Endothelial cell of umbilical vein (primary cell): ENCODE data around the gene EIF2S2. TPM values are rescaled to one million over a fixed set of nuclear protein-coding genes. Genes with fewer than 3 reads are reported as not detected.

Experiments used
- BruUV-seq: library from RNA; stranded (reverse); fragments of 400-500 nt; replicated peaks from 2 replicates; lab custom pipeline; 2021; lab: Mats Ljungman, UMichigan
- CTCF ChIA-PET: fragments of 300-600, 350-600 bp; sonication (Branson Sonifier 250); formaldehyde crosslinking; loops from one replicate; lab custom pipeline; 2021; ENCODE audit warnings: antibody characterized with exemption, inconsistent platforms; lab: Charles Lee
- POLR2A ChIA-PET: fragments of 300-600, 350-600 bp; sonication (Branson Sonifier 250); formaldehyde crosslinking; loops from one replicate; lab custom pipeline; 2021; ENCODE audit warnings: antibody characterized with exemption, inconsistent platforms; lab: Charles Lee
- DNase-seq: peaks from one replicate; pipeline ENCODE4 v3.0.0-alpha.2; 2011; ENCODE audit warnings: low read depth, low spot score
- FAIRE-seq: peaks from 2 replicates; lab custom pipeline; 2011; peaks lifted over from hg19 to GRCh38; lab: Jason Lieb, UNC
- H2AFZ ChIP-seq: 2 replicates; pipeline ENCODE4 v1.6.0; 2012; ENCODE audit warnings: low read depth, low read length, control low read depth, inconsistent platforms
- H3K27ac ChIP-seq: 2 replicates; pipeline ENCODE4 v1.5.1; 2011; ENCODE audit warnings: low read depth, mild to moderate bottlenecking, control low read depth, low read length, moderate library complexity; ENCODE audit not compliant: insufficient read depth
- H3K27me3 ChIP-seq, 2 experiments: 2 replicates each; pipeline versions ENCODE4 v1.6.0 to v1.6.1; 2011; ENCODE audit warnings: low read length in 2 of 2, mixed read lengths in 1 of 2; ENCODE audit not compliant: control insufficient read depth in 2 of 2, insufficient read depth in 2 of 2
- H3K36me3 ChIP-seq, 2 experiments: 2 replicates in 1 of 2; 3 replicates in 1 of 2; pipeline ENCODE4 v1.5.1; 2011; ENCODE audit warnings: low read length in 2 of 2, mild to moderate bottlenecking in 1 of 2, moderate library complexity in 1 of 2; ENCODE audit not compliant: control insufficient read depth in 2 of 2, insufficient read depth in 2 of 2; ENCODE audit errors: extremely low read depth in 1 of 2
- H3K4me1 ChIP-seq: 3 replicates; pipeline ENCODE4 v1.5.1; 2011; ENCODE audit warnings: mild to moderate bottlenecking, low read length; ENCODE audit not compliant: control insufficient read depth, insufficient read depth; ENCODE audit errors: extremely low read depth
- H3K4me2 ChIP-seq: 2 replicates; pipeline ENCODE4 v1.6.1; 2011; ENCODE audit warnings: low read length, control low read depth, mixed read lengths; ENCODE audit not compliant: insufficient read depth
- H3K4me3 ChIP-seq, 3 experiments: fragments of 200-600 bp in 1 of 3; sonication (generic), shearing (Covaris generic) in 1 of 3; replicated peaks in 1 of 3; 2 replicates each; pipeline ENCODE4 v1.5.1; 2011 to 2016; ENCODE audit warnings: control low read depth in 3 of 3, low read length in 3 of 3, mild to moderate bottlenecking in 2 of 3, inconsistent platforms in 1 of 3, low read depth in 1 of 3, moderate library complexity in 1 of 3; ENCODE audit not compliant: insufficient read depth in 1 of 3
- H3K79me2 ChIP-seq: 2 replicates; pipeline ENCODE4 v1.6.0; 2012; ENCODE audit warnings: low read length, inconsistent platforms; ENCODE audit not compliant: control insufficient read depth, insufficient read depth
- H3K9ac ChIP-seq: replicated peaks from 2 replicates; pipeline ENCODE3; 2011; ENCODE audit warnings: low read length, control low read depth; ENCODE audit not compliant: insufficient read depth; ENCODE audit errors: extremely low read depth
- H3K9me1 ChIP-seq: replicated peaks from 3 replicates; pipeline ENCODE4 v1.6.0; 2011; ENCODE audit warnings: mild to moderate bottlenecking, low read length; ENCODE audit not compliant: control insufficient read depth, insufficient read depth; ENCODE audit errors: extremely low read depth
- H3K9me3 ChIP-seq: replicated peaks from 2 replicates; pipeline ENCODE4 v1.5.1; 2012; ENCODE audit warnings: low read length, inconsistent platforms; ENCODE audit not compliant: control insufficient read depth, insufficient read depth
- H4K20me1 ChIP-seq: replicated peaks from 2 replicates; pipeline ENCODE3; 2011; ENCODE audit warnings: mild to moderate bottlenecking, low read length; ENCODE audit not compliant: control insufficient read depth, insufficient read depth; ENCODE audit errors: extremely low read depth
- CTCF ChIP-seq, 2 donors: IDR thresholded peaks; 1 replicate in 1 of 2; 2 replicates in 1 of 2; pipeline ENCODE4 v1.5.1; 2011; ENCODE audit warnings: low read length in 2 of 2, mild to moderate bottlenecking in 2 of 2, moderate library complexity in 2 of 2, control low read depth in 1 of 2, inconsistent platforms in 1 of 2, low read depth in 1 of 2; ENCODE audit not compliant: insufficient read depth in 1 of 2; ENCODE audit errors: extremely low read depth in 1 of 2
- EZH2 ChIP-seq: IDR thresholded peaks from 2 replicates; pipeline ENCODE4 v1.6.1; 2012; ENCODE audit warnings: borderline replicate concordance, low read depth, mild to moderate bottlenecking, moderate library complexity, low read length, inconsistent platforms; ENCODE audit not compliant: severe bottlenecking
- FOS ChIP-seq: IDR thresholded peaks from 2 replicates; pipeline ENCODE4 v1.6.1; 2011; ENCODE audit warnings: mild to moderate bottlenecking, low read length, moderate library complexity, borderline replicate concordance; ENCODE audit not compliant: insufficient read depth
- GATA2 ChIP-seq: IDR thresholded peaks from 2 replicates; pipeline ENCODE4 v1.7.0; 2011; ENCODE audit warnings: low read depth, mild to moderate bottlenecking, moderate library complexity, mixed read lengths, low read length; ENCODE audit not compliant: insufficient read length, insufficient read depth
- JUN ChIP-seq: IDR thresholded peaks from 2 replicates; pipeline ENCODE4 v1.6.1; 2011; ENCODE audit warnings: borderline replicate concordance, low read depth; ENCODE audit not compliant: insufficient read length, insufficient read depth
- MAX ChIP-seq: IDR thresholded peaks from 2 replicates; pipeline ENCODE4 v1.6.1; 2011; ENCODE audit not compliant: insufficient read depth, insufficient read length
- MYC ChIP-seq: IDR thresholded peaks from one replicate; pipeline ENCODE4 v1.6.1; 2011; ENCODE audit warnings: mild to moderate bottlenecking, low read depth, low read length
- POLR2A ChIP-seq: IDR thresholded peaks from 2 replicates; pipeline ENCODE4 v1.6.1; 2012; ENCODE audit warnings: low read depth, mild to moderate bottlenecking, control low read depth, low read length
- POLR2AphosphoS5 ChIP-seq: IDR thresholded peaks from 2 replicates; pipeline ENCODE4 v1.6.1; 2012; ENCODE audit warnings: low read depth, mild to moderate bottlenecking, control low read depth, low read length, moderate library complexity; ENCODE audit not compliant: insufficient read depth
- dilution Hi-C: fragments of 300-500 bp; cut with MboI; formaldehyde crosslinking; loops from one replicate; pipeline ENCODE4 v1.15.0; 2019; ENCODE audit warnings: low sequenced_read_pairs; ENCODE audit not compliant: extremely low pct_ligation_motif_present
- intact Hi-C: fragments of 100-400 bp; cut with micrococcal nuclease; formaldehyde crosslinking; loops from one replicate; pipeline ENCODE4 v1.10.0; 2022
- polyA plus RNA-seq, 4 experiments: library from polyadenylated mRNA; depleted of rRNA in 3 of 4; stranded (reverse) in 3 of 4; unstranded in 1 of 4; fragments of >200 nt; gene quantifications; 2 replicates each; pipeline versions ENCODE4 v1.2.1 to v1.2.3, GENCODE V29; 2011 to 2012; ENCODE audit warnings: missing spikeins in 1 of 4
- total RNA-seq: library from RNA; stranded (reverse); gene quantifications from 2 replicates; pipeline ENCODE4 v1.2.3, GENCODE V29; 2021

EIF2S2 gene
- total and polyA plus RNA-seq, 2 donors (not counting 3 experiments of a cell fraction or from before 2014, with no cell fraction given), result 38.8 to 99.3 TPM

GRCh38 chr20:34060970-34061369, 51.1 kb downstream of the EIF2S2 start:
- no peak for FAIRE-seq
- ChIA-PET POLR2A (no interaction called here), CTCF (interaction anchor here (1.4 kb wide), 1 partner anchor 198 kb away, joined by 7 read pairs; no protein-coding TSS in a partner anchor)
- no peaks in the 10 kb centered on the region for H3K9me3 ChIP-seq
- no peaks in the 10 kb centered on the region for H3K27me3 ChIP-seq
- intact Hi-C loops, result no loop called here
- no peak overlapping the region for H2AFZ ChIP-seq
- H4K20me1 ChIP-seq, result peaks cover 7% of the 10 kb centered on the region
- no peak overlapping the region for H3K27ac ChIP-seq
- no peak overlapping the region for H3K9ac ChIP-seq
- H3K4me2 ChIP-seq, result no peak overlapping the region
- H3K79me2 ChIP-seq, result peaks cover 67% of the 10 kb centered on the region
- H3K4me1 ChIP-seq, result no peaks in the 10 kb centered on the region
- H3K4me3 ChIP-seq, result no peak overlapping the region
- H3K9me1 ChIP-seq, result no peaks in the 10 kb centered on the region
- H3K36me3 ChIP-seq, result no peaks in the 10 kb centered on the region
- TF ChIP-seq JUN (no peak), POLR2A (no peak), GATA2 (no peak), EZH2 (no peak), MAX (no peak), FOS (no peak), CTCF (IDR thresholded peaks at IDR 0.05; ENCODE audit: extremely low read depth in 1 of 2, insufficient read depth in 1 of 2, low read depth in 1 of 2, low read length in 2 of 2) (no peak), POLR2AphosphoS5 (no peak), MYC (no peak)
- DNase-seq, result no peak
- BruUV-seq, result no TSS peak
- dilution Hi-C loops, result no loop called here
